GM12864 (cell line): ENCODE data around the gene SKA1.
"Not testable (repeated sequence)": the region's sequence is repeated elsewhere in the genome, so short reads cannot be mapped to it uniquely, and the experiment has no call there.

ENCODE experiments used
- DNase-seq: peaks from one replicate; pipeline ENCODE4 v3.0.0-alpha.2; 2011; ENCODE audit warnings: low read depth
- H3K4me3 ChIP-seq: 2 replicates; pipeline ENCODE4 v1.5.1; 2011; ENCODE audit warnings: mild to moderate bottlenecking, low read depth, low read length, control low read depth
- TF ChIP-seq, protein P1 (sequence below): IDR thresholded peaks from 2 replicates; pipeline ENCODE4 v1.5.1; 2011; ENCODE audit warnings: low read depth, mild to moderate bottlenecking, moderate library complexity, low read length, control low read depth, inconsistent platforms; ENCODE audit errors: missing control alignments

The SKA1 gene

DNA sequence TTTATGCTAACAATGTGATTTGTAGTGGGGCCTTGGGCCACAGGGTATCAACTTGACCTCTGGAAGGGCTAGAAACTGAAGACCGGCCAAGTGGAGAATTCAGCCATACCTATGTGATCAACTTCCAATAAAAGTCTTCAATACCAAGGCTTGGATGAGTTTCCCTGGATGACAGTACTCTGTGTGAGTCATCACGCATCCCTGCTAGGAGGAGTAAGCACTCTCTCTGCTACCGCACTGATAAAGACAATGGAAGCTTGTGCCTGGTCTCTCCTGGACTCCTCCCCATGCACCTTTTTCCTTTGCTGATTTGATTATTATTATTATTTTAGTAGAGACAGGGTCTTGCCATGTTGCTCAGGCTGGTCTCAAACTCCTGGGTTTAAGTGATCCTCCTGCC is 58.1 kb downstream of the SKA1 start:
- TF ChIP-seq, protein P1, sequence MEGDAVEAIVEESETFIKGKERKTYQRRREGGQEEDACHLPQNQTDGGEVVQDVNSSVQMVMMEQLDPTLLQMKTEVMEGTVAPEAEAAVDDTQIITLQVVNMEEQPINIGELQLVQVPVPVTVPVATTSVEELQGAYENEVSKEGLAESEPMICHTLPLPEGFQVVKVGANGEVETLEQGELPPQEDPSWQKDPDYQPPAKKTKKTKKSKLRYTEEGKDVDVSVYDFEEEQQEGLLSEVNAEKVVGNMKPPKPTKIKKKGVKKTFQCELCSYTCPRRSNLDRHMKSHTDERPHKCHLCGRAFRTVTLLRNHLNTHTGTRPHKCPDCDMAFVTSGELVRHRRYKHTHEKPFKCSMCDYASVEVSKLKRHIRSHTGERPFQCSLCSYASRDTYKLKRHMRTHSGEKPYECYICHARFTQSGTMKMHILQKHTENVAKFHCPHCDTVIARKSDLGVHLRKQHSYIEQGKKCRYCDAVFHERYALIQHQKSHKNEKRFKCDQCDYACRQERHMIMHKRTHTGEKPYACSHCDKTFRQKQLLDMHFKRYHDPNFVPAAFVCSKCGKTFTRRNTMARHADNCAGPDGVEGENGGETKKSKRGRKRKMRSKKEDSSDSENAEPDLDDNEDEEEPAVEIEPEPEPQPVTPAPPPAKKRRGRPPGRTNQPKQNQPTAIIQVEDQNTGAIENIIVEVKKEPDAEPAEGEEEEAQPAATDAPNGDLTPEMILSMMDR: no peak
- DNase-seq: no peak

GRCh38 chr18:50436742-50437141 is 61.9 kb downstream of the SKA1 start:
- not testable (repeated sequence) for DNase-seq, H3K4me3 ChIP-seq

More for the DNA sequence above, 58.1 kb downstream of the SKA1 start:
- no peak overlapping the region for H3K4me3 ChIP-seq

- no peak overlapping the region for H3K4me3 ChIP-seq
- TF ChIP-seq, protein P1: no peak
Observed at GRCh38 chr18:50439460-50440015, 64.7 kb downstream of the SKA1 start.

DNA sequence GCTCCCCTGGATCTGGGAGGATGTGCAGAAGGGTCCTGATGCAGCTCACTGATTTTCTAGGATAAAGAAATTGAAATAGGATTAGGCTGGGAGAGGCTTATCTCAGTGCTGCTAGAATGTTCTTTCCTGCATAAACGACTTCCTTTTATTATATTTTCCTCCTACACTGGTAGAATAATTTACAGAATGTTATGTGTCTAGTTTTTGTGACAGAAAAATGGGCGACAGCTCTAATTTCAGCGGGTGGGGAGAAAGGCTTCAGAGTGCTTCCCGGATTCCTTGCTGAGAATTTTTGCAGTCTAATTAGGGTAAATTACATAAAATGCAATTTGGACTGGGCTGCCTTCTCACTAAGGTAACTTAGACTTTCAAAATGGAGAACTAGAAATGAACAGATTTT is 66.2 kb downstream of the SKA1 start:
- TF ChIP-seq, protein P1: no peak
- H3K4me3 ChIP-seq: no peak overlapping the region
- no peak for DNase-seq

More at GRCh38 chr18:50439460-50440015, 64.7 kb downstream of the SKA1 start:
- DNase-seq: no peak

- no peak for DNase-seq
Observed at GRCh38 chr18:50441501-50441900, 66.7 kb downstream of the SKA1 start.

More at GRCh38 chr18:50441501-50441900, 66.7 kb downstream of the SKA1 start:
- TF ChIP-seq, protein P1: no peak
- no peak overlapping the region for H3K4me3 ChIP-seq
